ENCODE results near the gene SLC22A15.
A peak's percentile ranks its signal among the peaks of the same experiment; 100 is the strongest.
"Not testable (repeated sequence)": the region's sequence is repeated elsewhere in the genome, so short reads cannot be mapped to it uniquely, and the experiment has no call there.

SLC22A15 gene
- 0.93 to 3.0 (median 1.2) reads per million in 4 donors for total RNA-seq

DNA sequence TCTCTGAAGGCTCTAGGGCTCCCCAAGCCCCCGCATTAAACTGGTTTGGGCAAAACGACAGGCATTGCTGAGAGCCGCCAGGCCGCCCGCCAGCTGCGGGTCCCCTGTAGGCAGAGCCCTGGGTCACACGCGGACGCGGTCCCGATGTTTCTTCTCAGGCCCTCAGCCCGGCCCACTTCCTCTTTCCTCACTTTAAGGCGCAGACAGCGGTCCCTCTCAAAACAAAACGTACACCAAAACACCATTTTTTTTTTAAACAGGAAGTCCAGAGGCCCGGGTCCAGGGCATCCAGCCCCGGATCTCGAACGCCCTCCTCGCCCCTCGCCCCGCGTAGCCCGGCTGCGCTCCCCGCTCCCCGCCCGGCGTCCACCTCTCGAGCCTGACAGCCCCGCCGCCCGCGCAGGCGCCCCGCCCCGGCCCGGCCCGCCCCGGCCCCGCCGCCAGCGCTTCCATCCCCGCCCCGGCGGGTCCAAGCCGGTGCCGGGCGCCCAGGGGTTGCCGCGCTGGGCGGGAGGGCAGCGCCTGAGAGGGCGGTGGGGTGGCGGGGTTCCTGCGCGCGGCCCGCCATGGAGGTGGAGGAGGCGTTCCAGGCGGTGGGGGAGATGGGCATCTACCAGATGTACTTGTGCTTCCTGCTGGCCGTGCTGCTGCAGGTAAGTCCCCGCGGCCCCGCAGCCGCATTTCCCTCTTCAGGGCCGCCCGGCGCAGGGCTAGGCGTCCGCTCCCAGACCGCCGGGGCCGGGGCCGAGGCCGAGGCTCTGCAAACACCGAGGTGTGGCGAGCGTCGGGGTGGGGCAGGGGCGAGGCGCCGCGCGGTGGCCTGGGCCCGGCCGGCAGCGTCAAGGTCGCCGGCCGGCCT, at the start of gene SLC22A15:
TSS of gene SLC22A15 (plus strand) at position 452 of the 859 bp plus-strand sequence. CDS start at position 567, 115 bp downstream.
- peak in 4 of 5 donors; percentile 3 to 56 (median 20) for DNase-seq

DNA sequence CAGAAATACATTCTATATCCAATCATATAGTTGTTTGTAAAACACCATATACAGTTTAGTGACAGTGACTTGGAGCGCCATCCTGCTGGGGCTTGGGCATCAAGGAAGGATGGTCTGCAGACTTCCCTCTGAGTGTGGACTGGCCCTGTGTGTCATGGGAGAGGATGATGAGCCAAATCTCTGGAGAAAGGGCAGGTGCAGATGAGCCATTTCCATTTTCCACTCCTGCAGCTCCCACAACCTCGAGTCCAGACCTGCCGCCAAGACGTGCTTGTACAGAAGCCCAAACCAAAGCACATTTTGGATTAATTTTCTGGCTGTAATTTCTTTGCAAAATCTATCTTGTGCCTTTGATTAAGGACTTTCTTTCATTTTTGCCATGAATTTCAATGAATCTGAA, 48.3 kb upstream of the SLC22A15 start:
- DNase-seq: no peak

DNA sequence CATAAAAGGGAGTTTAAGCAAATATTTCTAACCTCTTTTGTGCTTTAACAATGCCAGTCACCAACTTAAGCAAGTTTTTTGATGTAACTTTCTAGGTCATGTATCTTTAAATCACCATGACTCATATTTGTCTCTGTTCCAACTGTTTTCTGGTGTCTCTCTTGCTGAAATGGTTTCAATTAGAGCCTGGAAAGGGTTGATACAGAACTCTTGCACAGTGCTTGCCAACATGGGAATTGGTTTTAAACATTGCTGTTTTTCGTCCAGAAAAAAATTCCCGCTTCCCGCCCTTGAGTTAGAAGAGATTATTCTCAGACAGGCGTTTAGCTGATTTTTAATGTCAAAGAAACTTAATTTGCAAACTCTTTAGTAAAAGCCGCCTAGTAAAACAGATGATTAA, 46.4 kb upstream of the SLC22A15 start:
- no peak for DNase-seq

DNA sequence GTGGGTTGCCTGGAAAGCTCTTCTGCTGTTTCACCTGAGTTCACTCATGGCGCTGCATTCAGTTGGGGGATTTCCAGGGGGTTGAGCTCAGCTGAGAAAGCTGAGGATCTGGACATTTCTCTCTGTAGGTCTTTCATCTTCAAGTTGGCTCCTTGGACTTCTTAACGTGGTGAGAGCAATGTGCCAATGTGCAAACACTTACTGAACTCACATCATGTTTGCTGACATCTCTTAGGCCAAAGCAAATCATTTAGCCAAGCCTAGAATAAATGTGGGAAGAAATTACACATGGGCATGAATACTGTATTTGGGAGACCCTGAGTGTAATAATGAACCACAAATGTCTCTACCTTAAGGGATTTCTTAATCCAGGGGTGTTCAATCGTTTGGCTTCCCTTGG, 42.7 kb upstream of the SLC22A15 start:
- no peak for DNase-seq

DNA sequence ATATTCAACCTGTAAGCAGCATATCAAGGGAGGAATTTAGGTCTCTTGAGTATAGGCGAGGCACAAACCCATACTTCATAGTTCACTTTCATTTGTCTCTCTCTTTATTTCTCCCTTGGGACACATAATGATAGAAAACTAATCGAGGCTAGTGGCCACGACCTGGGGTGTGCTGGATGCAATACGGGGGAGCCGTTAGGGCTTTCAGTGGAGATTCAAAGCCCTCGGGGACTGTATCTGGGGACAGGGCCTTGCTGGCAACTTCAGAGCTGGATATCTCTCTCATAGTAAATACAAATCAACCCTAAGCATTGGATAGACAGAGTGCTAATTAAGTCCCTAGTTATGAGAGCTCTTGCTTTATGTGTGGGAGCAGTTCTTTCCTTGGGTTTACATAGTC, 36.9 kb upstream of the SLC22A15 start:
- DNase-seq: no peak

DNA sequence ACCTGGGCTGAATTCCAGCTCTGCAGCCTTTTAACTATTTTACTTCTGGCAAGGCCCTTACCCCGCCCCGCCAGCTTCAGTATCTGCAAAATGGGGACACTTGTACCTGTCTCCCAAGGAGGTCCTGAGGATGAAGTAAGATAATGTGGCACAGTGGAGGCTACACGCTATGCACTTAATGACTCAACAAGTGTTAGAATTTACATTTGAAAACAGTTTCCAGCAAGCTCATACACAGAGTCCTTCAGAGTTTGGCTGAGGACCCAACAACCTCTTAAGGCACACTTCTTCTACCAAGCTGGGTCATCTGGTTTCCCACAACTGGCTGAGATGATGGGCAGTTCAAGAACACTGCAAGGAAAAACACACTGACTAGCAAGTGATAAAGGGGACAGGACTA, 30.2 kb upstream of the SLC22A15 start:
- no peak for DNase-seq

DNA sequence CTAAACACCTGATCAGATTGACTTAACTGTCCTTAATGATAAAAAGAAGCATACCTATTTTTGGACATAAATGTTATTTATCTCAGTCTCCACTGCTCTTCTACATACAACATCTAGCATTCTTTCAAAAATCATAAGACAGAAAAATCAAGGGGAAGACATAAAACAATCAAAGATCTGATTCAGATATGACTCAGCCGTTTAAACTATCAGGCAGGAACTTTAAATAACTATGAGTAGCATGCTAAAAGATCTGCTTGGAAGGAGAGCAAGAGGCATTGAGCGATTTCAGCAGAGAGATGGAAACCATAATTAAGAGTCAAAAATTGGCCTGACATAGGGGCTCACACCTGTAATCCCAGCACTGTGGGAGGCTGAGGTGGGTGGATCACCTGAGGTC, 27.2 kb upstream of the SLC22A15 start:
- no peak for DNase-seq

DNA sequence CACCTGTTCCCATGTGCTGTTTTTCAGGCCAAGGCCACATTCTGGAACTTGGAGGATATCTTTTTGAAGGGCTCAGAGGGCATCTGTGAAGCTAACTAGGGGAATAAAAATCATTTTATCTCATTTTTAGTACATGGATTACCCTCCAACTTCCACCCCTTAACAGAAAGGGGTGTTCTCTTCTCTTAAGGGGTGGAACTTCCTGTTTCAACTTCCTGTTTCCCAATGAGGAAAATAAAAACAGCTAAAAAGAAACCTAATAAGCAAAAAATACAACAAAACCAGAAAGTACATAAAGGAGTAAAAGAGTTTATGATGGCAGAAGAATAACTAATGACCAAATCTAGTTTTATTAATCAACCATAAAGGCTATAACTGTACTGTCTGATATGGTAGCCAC, 24.8 kb upstream of the SLC22A15 start:
- no peak for DNase-seq

DNA sequence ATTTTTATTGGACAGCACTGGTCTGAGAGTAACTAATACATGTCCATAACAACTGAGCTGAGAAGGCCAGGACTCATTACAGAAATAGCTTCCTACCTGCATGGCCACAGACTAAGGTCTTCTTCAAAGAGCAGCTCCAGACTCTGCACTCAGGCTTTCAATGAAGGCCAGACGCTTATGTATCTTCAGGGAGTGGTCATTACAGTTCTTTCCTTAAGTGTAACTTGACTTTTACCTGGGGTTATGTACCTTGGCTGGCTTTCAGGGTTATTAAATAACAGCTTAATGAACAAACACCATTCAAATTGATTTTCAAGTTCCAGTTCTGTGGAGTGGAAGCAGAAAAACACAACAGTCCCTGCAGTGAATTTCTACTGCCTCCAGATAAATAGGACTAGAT, 23.8 kb upstream of the SLC22A15 start:
- no peak for DNase-seq

DNA sequence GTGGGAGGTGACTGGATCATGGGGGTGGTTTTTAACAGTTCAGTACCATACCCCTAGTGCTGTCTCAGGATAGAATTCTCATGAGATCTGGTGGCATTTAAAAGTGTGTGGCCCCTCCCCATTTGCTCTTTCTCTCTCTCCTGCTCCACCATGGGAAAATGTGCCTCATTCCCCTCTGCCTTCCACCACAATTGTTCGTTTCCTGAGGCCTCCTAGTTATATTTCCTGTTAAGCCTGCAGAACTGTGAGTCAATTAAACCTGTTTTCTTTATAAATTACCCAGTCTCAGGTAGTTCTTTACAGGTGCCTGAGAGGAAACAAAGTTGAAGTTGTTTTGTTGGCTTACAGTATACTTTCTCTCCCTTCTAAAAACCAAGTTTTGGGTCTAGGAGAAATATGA, 23.1 kb upstream of the SLC22A15 start:
- DNase-seq: no peak

DNA sequence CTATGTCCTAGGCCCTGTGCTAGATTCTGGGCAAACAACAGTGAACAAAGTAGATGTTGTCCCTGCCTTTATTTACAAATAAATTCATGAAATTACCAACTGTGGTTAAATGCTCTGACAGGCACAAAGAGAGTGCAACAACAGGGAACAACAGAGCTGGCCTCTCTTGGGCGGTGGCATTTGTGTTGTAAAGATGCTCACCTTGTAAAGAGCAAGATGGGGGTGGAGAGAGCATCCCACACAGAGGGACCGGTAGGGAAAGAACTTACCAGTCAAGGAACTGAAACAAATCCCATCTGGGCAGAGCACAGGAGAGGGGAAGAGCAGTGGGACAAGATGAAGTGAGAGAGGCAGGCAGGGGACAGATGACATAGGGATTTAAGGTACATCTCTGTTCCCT, 21.6 kb upstream of the SLC22A15 start:
- no peak for DNase-seq

DNA sequence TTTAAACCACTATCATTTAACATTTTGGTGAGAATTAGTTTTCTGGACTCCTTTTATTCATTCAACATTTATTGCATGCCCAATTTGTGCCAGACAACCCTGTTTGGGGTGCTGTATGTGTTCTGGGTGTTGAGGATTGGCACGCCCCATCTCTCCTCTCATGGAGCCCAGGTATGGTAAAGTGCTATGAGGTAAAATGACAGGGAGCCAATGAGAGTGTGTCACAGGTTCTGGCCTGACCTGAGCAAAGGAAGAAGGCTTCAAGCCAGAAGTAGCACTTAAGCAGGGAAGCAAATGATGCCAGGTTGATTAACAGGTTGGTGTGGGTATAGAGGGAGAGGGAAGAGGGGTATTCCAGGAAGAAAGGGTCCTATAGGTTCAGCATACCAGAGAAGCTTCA, 21.1 kb upstream of the SLC22A15 start:
- no peak for DNase-seq

DNA sequence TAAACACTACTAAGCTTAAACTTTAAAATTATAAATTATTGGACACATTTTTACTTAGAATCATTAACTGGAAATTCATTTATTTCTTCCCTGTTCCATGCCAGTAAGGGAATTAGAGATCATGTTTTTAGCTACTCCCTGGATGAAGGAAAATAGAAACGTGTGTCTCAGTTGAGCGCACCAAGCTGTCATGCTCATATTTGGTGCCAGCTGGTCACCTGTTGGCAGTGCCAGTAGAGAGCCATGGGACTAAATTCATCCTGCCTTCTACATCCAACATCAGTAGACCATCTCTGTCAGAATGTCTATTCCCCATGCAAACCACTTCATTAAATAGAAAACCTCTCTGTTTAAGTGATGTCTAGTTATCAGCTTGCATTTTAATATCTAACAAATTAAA, 17.4 kb upstream of the SLC22A15 start:
- DNase-seq: no peak

DNA sequence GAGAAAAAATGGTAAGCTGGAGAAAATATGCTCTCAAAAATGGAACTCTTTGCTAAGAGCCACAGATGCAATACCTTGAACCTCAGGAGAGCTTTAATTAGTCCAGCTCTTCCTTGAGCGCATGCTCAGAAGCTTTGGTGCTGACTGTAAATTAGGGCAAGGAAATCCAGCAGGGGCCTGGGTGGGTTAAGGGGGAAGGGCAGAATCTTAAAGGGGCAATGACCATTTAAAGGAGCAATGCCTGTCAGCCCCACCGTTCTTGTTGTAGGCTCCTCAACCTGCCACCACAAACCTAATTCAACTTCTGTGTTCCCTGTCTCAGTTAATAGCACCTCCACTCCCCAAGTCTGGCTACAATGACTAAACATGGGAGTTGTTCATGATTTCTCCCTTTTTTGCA, 6.8 kb upstream of the SLC22A15 start:
- DNase-seq: no peak

DNA sequence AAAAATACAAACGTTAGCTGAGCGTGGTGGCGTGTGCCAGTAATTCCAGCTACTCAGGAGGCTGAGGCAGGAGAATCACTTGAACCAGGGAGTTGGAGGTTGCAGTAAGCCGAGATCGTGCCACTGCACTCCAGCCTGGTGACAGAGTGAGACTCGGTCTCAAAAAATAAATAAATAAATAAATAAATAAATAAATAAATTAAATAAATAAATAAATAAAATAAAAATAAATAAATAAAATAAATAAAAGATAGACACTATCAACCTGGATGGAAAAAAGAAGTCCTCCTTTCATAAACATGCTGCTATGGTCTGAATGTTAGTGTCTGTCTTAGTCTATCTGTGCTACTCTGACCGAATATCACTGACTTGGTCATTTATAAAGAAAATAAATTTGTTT, 4.5 kb upstream of the SLC22A15 start:
- DNase-seq: not testable (repeated sequence)

DNA sequence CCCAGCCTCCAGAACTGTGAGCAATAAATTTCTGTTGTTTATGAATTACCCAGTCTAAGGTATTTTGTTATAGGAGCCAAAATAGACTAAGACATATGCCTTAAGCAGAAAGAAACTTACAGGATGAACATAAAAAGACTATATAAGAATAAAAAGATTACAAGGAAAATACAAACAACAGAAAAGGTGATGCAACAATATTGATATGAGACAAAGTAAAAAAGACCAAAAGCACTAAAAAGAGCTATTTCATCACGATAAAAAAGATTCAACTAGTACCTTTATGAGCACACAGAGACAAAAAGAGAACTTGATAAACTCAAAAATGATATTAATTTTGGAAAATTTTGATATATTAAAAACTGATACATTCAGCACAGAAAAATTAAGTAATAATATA, 3.2 kb upstream of the SLC22A15 start:
- no peak for DNase-seq

DNA sequence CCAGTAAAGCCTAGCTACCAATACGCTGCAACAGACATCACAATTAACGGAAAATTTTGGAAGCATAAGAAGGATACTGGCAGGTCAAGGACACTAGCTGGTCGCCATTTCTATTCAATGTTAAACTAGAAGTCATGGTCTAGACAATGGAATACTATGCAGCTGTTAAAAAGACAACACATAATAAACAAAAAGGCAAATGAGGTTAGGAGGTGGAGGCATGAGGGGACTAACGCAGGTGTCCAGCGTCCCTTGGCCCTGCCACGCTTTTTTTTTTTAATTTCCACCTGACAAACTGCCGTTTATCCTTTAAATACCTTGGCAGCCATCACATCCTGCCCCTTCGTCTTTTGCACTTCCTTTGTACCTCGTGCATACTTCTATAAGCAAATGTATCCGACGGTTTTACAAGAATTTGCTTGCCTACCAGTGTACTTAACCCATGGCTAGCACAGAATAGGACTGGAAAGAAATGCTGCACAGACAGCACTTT, 698 bp upstream of the SLC22A15 start:
- no peak for DNase-seq

DNA sequence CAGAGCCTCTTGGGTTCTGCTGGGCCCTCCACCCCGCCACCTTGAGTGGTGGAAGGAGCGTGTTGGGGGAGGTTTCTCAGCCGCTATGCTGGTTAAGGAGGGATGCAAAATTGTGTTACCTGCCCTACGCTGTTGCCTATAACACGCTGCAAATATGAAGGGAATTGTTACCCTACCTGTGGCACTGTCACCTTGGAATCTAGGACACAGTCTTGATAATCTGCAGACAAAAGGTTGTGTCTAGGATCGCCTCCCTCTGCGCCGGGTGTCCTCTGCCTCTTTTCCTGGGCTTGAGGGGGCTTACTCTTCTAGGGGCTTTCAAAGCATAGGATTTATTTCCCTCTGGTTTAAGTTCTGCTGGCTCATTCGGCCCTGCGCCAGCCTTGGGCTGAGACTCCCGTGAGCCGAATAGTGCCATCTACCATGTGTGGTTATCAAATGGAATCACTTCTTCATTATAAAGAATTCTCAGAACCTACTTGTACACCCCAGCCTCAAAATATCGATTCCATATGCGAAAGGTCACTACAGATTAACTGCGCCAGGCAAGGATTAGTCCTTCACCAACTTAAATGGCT, 697 bp downstream of the SLC22A15 start:
- no peak for DNase-seq

DNA sequence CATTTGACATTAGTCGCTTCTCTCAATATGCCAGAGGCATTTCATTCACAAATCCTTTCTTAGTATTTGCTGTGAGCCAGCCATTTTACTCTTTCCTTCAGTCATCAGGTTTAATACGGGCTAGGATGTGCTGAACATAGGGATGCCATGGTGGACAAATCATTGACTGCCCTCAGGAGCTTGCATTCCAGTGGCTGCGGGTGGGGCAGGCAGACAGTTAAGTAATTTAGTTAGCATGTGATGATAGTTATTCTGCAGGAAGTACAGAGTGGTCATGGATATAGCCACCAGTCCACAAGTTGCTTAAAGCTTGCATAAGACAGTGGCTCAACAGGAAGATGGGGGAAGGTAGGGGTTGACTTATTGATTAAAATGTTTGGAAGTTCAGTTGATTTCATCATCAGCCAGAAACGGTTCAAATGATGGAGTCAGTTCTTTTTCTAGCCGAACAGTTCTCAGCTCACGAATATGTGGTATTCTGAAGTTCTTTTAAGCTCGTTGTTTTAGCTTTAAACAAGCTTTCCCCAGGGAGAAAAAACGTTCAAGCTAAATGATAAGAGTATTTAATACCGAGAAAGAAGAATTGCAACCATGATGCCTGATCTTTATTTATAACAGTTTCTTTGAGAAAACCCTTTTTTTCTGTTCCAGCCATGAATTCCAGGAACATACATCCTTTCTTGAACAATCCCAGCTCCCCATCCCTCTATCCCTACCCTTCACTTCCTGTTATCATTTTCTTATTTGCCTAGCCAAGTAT, 1.4 kb downstream of the SLC22A15 start:
- no peak for DNase-seq

DNA sequence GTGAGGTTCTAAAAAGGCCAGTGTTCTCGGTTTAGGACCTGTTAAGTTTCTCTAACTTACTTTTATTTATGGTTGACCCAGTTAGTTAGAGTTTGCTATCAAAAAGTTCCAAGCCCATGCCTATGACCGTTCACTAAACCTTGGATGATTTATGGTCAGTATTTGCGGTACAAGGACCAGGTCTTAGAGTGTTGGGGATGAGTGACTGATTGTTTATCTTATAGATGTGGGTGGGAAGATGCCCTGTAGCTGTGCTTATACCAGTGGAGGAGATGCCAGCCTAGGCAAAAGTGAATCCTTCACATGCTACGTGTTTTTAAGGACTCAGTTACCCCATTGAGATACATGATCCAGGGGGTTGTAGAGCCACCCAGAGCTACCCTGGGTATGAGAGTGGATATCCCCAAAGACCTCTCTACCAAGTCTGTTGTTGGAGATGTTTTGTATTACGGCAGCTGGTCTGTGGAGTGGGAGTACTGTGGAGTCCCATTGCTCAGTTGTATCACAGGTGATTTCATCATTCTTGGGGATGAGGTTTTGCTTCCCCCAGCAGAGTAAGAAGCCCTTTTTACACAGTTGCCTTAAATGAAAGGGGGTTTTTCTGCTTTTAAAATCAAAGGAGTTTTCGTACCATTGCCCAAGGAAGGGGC, 2.1 kb downstream of the SLC22A15 start:
- DNase-seq: no peak

DNA sequence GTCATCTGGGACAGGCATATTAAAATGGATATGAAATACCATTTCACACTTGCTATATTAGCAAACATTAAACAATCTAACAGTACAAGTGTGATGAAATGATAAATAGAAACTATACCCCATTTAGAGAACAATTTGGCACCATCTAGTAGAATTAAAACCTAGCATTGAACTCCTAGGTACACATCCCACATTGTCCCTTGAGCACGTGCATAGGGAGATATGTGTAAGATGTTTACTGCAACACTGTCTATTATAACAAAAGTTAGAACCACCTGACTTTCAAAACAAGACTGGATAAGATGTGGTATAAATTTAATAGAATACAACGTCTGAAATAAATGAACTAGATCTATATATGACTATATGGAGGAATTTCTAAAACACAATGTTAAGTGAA, 3.8 kb downstream of the SLC22A15 start:
- no peak for DNase-seq

DNA sequence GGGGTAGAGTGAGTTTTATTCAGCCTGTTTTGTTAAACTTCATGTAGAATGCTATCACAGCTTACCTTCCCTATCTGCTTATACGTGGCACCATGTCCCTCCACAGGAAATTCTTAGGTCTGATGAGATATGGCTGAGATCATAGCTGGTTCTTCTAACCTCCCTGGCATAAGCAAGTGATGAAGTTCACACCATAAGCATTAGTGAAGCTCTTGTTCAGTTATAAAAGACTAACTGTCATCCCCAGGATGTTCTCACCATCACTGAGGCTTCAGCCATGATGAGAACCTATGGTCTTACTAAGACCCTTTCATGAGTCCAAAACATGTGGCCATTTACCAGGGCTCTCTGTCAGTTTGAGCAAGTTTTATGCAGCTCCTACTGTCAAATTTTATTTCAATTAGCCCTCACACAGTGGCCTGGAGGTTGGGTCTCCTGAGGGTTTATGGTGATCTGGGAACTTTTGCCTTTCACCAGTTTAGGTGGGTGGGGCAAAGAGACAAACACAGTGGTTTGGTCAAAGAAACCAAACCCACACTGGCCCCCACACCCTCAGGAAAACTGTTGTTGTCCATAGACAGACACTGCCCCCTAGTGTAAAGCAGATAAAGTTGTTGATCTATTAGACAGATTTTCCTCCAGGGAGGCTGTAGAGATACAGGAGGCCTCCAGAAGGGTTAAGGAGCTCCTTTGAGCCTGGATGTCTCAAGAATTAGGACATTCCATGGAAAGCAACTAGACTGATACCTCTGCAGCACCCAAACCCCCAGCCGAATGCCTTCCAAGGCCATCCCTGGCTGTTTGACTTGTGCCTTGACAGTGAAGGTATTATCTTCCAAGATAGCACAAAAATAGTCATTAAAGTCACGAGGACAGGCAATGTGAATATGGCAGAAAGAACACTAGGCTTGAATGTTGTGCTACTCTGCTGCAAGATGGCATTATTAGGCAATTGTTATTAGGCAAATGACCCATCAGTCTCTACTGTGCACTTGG, 5.0 kb downstream of the SLC22A15 start:
- peak in 1 of 5 donors; percentile 17 for DNase-seq

All from T-helper 1 cell (primary cell).